Tongue (tissue), 2 donors: ENCODE data around the gene SURF6. TPM values are rescaled to one million over a fixed set of nuclear protein-coding genes. Genes with fewer than 3 reads are reported as not detected.
"Not testable (repeated sequence)": the region's sequence is repeated elsewhere in the genome, so short reads cannot be mapped to it uniquely, and the experiment has no call there.

Experiments used
- DNase-seq: peaks from one replicate; pipeline ENCODE4 v3.0.0-alpha.2; 2015
- total RNA-seq: library from RNA; depleted of rRNA; stranded (reverse); fragments of >200 nt; gene quantifications from one replicate; pipeline ENCODE4 v1.2.3, GENCODE V29; 2014

SURF6 gene
- total RNA-seq, result 18.9 TPM

DNA sequence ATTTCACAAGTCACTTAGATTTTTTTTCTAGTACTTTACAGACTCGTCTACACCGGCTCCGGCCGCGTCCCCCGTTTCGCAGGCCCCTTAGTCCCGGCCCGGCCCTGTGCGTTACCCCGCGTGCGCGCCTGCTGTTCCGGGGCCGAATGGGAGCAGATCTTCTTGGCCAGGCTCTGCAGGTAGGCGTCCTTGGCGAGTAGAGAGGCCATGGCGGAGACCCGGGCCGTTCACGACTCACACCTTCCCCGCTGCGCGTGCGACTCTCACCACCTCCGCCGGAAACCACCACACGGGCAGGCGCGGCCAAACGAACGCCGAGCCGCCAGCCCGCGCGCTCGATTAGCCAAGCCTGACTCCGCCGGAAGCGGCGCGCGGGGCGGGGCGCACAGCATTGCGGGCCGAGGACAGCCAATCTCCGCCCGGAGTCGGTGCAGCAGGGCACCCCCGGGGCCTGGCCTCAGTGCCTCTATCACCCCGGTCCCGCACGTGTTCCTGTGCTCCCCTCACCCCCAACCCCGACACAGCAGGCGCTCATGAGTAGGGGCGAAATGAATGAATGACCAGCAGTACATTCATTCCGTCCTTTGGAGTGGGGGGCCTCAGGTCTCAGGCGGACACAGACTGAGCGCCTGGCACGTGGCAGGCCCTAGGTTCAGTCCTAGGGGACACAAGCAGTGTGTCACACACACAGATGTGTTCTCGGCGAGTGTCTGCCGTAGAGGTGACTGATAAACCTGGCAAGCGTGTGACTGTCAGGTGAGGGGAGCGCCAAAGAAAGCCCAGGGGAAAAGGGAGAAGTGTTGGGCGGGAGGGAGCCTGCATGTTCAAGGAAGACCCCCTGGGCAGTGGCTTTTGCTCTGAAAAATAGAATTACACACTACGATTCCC is at the start of gene SURF6:
Gene SURF6, minus strand, starts transcription at position 265 of the 888 bp plus-strand sequence. Its CDS starts 56 bp downstream, at position 209.
- peak; percentile 95 for DNase-seq

DNA sequence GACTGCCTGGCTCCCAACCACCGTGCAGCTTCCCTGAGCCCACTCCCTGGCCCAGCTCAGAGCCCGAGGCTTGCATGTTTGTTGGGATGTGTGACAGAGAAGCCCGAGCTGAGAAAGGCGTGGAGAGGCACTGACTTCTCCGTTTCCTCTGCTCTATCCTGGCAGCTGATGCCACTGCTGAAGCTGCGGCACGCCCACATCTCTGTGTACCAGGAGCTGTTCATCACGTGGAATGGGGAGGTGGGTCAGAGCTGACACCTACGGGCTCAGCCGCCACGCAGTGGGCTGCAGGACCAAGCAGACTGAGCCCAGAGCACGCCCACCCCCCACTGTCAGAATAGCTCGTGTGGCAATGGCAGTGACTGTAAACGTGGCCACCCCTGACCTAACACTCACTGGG is 49.5 kb upstream of the SURF6 start:
- no peak for DNase-seq

GRCh38 chr9:133384736-133385321 is 48.8 kb upstream of the SURF6 start:
- no peak for DNase-seq

DNA sequence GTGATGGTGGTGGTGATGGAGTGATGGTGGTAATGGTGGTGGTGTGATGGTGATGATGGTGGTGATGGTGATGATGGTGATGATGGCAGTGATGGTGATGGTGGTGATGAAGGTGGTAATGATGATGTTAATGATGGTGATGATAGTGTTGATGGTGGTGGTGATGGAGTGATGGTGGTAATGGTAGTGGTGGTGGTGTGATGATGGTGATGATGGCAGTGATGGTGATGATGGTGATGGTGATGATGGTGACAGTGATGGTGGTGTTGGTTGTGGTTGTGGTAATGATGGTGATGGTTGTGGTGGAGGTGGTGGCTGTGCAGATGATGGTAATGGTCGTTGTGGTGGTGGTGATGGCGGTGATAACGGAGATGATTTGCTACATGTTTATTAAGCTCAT is 47.5 kb upstream of the SURF6 start:
- no peak for DNase-seq

- DNase-seq, result no peak
These were observed 46.6 kb upstream of the SURF6 start for GRCh38 chr9:133382507-133383141.

DNA sequence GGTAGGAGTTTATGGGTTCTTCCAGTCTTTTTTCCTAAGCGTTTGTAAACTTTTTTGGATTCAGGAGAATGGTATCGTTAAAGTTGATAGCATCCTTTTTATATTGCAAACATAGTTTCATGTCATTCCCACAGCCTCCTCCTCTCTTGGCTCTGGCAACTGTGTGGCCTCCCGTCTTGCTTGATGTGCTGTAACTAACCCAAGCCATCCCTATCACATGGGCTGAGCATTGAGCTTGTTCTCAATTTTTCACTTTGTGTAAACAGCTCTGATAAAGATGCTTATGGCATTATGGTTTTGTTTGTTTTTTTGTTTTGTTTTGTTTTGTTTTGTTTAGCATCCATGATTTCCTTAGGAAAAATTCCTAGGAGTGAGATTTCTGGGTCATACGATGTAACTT is 44.7 kb upstream of the SURF6 start:
- DNase-seq, result no peak

GRCh38 chr9:133379153-133380086 is 43.4 kb upstream of the SURF6 start:
- DNase-seq, result no peak

DNA sequence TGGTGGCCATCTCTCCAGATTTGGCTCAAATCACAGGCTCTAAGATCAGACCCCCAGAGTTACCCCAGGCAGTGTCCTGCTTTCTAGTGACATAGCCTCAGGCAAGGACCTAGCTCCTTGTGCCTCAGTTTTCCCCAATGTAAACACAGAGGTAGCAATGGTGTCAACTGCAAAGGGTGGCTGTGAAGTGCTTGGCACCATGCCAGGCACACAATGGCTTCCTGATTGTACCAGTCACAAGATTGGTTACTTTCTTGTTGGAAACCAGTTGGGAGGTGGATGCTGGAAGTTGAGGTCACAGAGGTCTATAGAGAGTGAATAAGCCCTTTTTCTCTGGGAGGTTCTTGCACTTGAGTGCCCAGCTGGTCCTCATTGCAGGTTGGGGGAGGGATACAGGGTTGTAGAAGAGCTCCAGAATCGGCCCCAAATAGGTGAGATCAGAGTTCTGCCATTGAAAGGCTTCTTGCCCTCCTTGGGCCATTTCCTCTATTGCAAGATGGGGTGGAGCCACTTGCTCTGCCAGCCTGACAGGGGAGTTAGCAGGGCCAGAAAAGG is 42.5 kb upstream of the SURF6 start:
- DNase-seq, result no peak

DNA sequence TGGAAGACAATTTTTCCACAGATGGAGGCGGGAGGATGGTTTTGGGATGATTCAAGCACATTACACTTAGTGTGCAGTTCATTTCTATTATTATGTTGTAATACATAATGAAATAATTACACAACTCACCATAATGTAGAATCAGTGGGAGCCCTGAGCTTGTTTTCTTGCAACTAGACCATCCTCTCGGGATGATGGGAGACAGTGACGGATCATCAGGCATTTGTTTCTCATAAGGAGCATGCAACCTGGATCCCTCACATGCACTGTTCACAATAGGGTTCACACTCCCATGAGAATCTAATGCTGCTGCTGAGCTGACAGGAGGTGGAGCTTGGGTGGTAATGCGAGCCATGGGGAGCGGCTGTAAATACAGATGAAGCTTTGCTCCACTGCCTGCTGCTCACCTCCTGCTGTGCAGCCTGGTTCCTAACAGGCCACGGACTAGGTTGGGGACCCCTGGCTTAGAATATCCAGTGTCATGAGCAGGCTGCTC is 41.8 kb upstream of the SURF6 start:
- DNase-seq, result no peak

GRCh38 chr9:133377280-133377679 is 41.3 kb upstream of the SURF6 start:
- DNase-seq, result not testable (repeated sequence)

DNA sequence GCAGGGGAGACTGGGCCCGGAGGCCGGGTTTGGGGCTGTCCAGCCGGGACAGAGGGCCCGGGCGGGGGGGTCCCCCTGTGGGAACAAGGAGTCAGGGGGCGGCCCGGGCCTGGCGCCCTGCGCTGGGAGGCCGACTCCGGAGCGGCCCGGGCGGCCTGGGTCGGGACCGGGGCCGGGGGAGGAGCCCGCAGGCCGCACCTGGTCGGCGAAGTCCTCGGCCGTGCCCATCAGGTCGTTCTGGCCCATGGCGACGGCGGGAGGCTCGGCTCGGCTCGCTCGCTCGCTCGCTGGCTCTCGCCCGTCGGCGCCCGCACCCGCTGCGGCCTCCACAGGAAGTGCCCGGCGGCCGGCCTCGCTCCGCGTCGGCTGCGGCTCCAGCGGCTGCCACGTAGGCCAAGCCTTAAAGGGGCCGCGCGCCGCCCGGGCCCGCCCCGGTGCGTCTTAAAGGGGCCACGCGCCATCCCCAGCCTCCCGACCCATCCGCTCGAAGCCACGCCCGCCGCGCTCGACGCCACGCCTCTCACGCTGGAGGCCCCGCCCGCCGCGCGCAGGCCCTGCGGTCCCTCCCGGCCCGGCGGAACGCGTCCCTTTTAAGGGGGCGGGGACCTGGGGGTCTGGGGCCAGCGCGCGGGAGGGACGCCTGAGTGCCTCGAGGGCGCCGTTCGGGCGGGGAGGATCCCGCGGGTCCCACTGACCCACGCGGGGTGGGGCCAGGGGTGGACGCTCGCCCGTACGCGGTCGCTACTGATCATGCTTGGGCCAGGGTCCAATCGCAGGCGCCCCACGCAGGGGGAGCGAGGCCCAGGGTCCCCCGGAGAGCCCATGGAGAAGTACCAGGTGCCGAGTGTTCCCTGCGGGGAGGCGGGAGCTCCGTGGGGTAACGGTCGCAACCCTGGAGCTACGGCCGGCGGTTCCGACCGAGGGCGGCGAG is 40.0 kb upstream of the SURF6 start, which contains the start of the genes STKLD1 and SURF4:
Gene STKLD1, plus strand, starts transcription at position 643 of the 931 bp plus-strand sequence. Its CDS starts 108 bp downstream, at position 751.
Gene SURF4, minus strand, starts transcription at position 337 of the 931 bp plus-strand sequence. Its CDS starts 91 bp downstream, at position 246.
- peak; percentile 99 for DNase-seq

DNA sequence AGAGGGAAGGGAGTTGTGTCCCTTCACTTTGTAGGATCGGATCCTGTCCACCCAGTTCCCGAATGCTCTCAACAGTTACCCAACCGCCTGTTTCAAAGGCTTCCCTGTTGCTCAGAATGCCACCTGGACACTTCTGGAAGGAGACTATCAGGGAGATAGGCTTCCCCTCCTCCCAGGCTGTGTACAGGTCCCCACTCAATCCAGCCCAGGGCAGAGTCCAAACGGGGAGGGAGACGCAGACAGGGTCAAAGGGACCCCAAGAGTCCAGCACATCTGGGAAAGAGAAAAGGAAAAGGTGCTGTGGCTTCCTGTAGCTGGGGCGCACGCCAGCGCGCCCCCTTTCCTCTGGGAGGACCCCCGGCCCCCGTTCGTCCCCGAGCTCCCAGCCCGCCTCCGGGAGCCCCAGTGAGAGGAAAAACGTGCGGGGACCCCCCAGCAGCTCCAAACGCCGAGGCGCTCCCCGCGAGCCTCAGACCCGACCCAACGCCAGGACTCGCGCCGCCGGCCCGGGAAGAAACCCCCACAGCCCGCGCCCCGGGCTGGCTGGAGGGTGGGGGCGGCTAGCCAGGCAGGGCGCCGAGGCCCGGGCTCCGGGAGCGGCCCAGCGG is 39.2 kb upstream of the SURF6 start:
- DNase-seq, result peak; percentile 33

DNA sequence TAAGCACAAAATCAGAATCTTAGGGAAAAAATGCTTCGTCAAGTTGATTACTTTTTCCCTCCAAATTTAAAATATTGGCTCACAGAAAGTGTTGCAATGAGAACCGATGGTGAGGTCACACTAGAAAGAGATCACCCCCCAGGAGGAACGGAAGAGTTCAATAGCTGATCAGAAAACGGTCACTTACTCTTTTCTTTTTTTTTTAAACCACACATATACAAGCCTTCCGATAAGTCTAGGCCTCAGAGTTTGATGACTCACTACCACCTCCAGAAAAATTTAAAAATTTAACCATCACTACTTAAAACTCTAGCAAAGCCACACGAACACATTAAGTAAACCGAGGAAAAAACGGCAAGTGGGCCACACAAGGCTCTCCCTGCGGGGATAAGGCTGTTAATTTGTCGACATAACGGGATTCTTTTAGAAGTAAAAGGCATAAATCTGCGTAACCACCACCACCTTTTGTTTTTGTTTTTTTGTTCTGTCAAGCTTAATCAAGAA is 38.7 kb upstream of the SURF6 start:
- no peak for DNase-seq

DNA sequence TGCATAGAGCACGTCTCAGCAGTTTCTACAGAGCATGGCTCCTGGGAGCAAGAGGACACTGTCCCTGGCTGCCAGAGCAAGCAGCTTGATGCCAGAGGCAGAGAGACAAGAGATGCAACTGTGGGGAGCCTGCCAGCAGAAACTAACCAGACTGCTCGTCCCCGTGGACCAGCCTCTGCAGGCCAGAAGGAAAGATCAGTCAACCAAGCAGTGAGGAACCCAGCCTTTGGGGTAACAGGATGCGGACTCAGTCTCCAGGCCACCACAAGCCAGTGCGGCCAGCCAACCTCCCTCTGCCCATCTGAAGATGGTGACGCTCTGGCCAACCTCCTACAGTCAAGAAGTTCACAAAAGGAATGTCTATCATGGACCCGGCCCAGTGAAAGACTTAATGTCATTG is 36.2 kb upstream of the SURF6 start:
- DNase-seq, result no peak

DNA sequence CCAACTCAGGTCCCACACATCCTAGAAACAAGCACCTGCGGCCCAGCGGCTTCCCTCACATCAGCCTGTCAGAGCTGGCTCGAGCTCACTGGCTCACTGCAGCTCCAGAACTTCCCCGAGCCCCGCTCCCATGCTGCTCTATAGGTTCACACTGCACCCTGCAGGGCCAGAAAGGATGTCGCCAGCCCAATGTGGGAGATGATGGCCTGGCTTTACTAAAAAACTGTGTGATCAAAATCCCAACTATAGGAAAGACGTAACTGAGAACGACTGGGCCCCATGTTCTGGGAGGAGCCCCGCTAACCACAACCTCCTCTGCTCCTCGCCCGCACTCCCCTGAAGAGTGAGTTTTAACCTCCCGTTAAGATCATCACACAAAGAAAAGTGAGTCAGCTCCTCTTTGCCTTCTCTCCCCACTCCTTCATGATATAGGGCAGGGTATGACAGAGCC is 35.3 kb upstream of the SURF6 start:
- DNase-seq, result no peak

- DNase-seq, result no peak
These were observed 34.7 kb upstream of the SURF6 start for GRCh38 chr9:133370685-133371084.

- DNase-seq, result no peak
These were observed 33.9 kb upstream of the SURF6 start for GRCh38 chr9:133369933-133370332.

DNA sequence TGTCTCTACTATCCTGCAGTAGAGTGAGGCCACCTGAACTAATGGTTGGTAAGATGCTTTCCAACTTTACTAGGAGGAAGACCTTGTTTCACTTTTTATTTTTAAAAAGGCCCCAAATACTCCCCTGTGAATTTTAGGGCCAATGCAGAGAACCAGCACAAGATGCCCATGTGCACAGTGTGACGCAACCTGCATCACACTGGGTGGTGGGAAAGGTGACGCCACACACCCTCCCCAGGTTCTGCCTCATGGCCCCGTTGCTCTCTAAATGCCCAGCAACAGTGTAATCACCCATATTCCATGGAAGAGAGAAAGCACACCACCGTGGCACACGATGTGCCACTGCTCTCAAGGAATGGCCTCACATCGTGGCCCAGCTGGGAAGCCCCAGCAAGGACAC is 33.4 kb upstream of the SURF6 start:
- no peak for DNase-seq

GRCh38 chr9:133368249-133368881 is 32.4 kb upstream of the SURF6 start:
- DNase-seq, result no peak
